Stimulated activated CD8-positive, alpha-beta memory T cell treated with anti-CD3 and anti-CD28 coated beads, Interleukin-15, amount 100 ng/mL, for 1 hour (primary cell): ENCODE measurements around the gene PLEKHH1.
A peak's percentile ranks its signal among the peaks of the same experiment; 100 is the strongest.

ENCODE experiments used
- DNase-seq: peaks from one replicate; pipeline ENCODE4 v3.0.0-alpha.2; 2020; ENCODE audit warnings: low read depth

Gene PLEKHH1

GRCh38 chr14:67532998-67533753 is at the start of gene PLEKHH1:
PLEKHH1 (plus strand) TSS chr14:67533290; CDS start chr14:67541868, 8,578 bp downstream.
- DNase-seq, result no peak

GRCh38 chr14:67483579-67484285 is 49.4 kb upstream of the PLEKHH1 start:
- DNase-seq, result no peak

GRCh38 chr14:67485501-67486095 is 47.5 kb upstream of the PLEKHH1 start:
- no peak for DNase-seq

- DNase-seq, result no peak
Measured at GRCh38 chr14:67486890-67487289, 46.2 kb upstream of the PLEKHH1 start.

GRCh38 chr14:67487332-67487731 is 45.8 kb upstream of the PLEKHH1 start:
- no peak for DNase-seq

GRCh38 chr14:67487937-67488893 is 44.9 kb upstream of the PLEKHH1 start, which contains the start of gene TMEM229B:
TMEM229B (minus strand) TSS chr14:67488721; CDS start chr14:67473923, 14,798 bp downstream.
- DNase-seq, result peak; percentile 47

- DNase-seq, result no peak
Measured at GRCh38 chr14:67490196-67490595, 42.9 kb upstream of the PLEKHH1 start.

GRCh38 chr14:67491285-67491684 is 41.8 kb upstream of the PLEKHH1 start:
- no peak for DNase-seq

GRCh38 chr14:67491741-67492507 is 41.2 kb upstream of the PLEKHH1 start:
- DNase-seq, result no peak

GRCh38 chr14:67492538-67492937 is 40.6 kb upstream of the PLEKHH1 start:
- DNase-seq, result no peak

GRCh38 chr14:67493092-67493717 is 39.9 kb upstream of the PLEKHH1 start:
- no peak for DNase-seq

- DNase-seq, result no peak
Measured at GRCh38 chr14:67495827-67496226, 37.3 kb upstream of the PLEKHH1 start.

- DNase-seq, result no peak
Measured at GRCh38 chr14:67497216-67497615, 35.9 kb upstream of the PLEKHH1 start.

GRCh38 chr14:67497716-67498115 is 35.4 kb upstream of the PLEKHH1 start:
- DNase-seq, result no peak

- no peak for DNase-seq
Measured at GRCh38 chr14:67500981-67501380, 32.1 kb upstream of the PLEKHH1 start.

GRCh38 chr14:67501670-67502069 is 31.4 kb upstream of the PLEKHH1 start:
- DNase-seq, result no peak

GRCh38 chr14:67502867-67503266 is 30.2 kb upstream of the PLEKHH1 start:
- no peak for DNase-seq

GRCh38 chr14:67503331-67503730 is 29.8 kb upstream of the PLEKHH1 start:
- DNase-seq, result no peak

- DNase-seq, result no peak
Measured at GRCh38 chr14:67505254-67505653, 27.8 kb upstream of the PLEKHH1 start.

GRCh38 chr14:67508956-67509355 is 24.1 kb upstream of the PLEKHH1 start:
- DNase-seq, result no peak

- DNase-seq, result no peak
Measured at GRCh38 chr14:67510121-67510520, 23.0 kb upstream of the PLEKHH1 start.
